Left ventricle myocardium inferior (tissue), 1 donor: ENCODE data around the gene SMG6. TPM values are rescaled to one million over a fixed set of nuclear protein-coding genes. Genes with fewer than 3 reads are reported as not detected.

Experiments used
- DNase-seq: peaks from one replicate; pipeline ENCODE4 v3.0.0-alpha.2; 2020
- H3K27ac ChIP-seq: fragments of 200-600 bp; replicated peaks from 2 replicates; pipeline ENCODE4 v1.8.0; 2021
- H3K27me3 ChIP-seq: fragments of 200-600 bp; 2 replicates; pipeline ENCODE4 v1.8.0; 2021; ENCODE audit warnings: low read depth
- H3K36me3 ChIP-seq: fragments of 200-600 bp; 2 replicates; pipeline ENCODE4 v1.8.0; 2021
- H3K4me1 ChIP-seq: fragments of 200-600 bp; 2 replicates; pipeline ENCODE4 v1.8.0; 2021
- H3K4me3 ChIP-seq: fragments of 200-600 bp; 2 replicates; pipeline ENCODE4 v1.8.0; 2021; ENCODE audit warnings: mild to moderate bottlenecking, moderate library complexity
- H3K9me3 ChIP-seq: fragments of 200-600 bp; replicated peaks from 2 replicates; pipeline ENCODE4 v1.8.0; 2021
- intact Hi-C: fragments of 100-400 bp; cut with micrococcal nuclease; formaldehyde crosslinking; loops from one replicate; pipeline ENCODE4 v1.11.0; 2022
- total RNA-seq: library from RNA; stranded (reverse); fragmentation: NEBNext Ultra II Directional; extraction: Animal tissue kit (Norgen Biotek cat#: 25700); gene quantifications from one replicate; pipeline ENCODE4 v1.2.1, GENCODE V29; 2021
- TF ChIP-seq, protein P1 (sequence below): fragments of 200-600 bp; IDR thresholded peaks from 2 replicates; pipeline ENCODE4 v1.8.0; 2021; ENCODE audit warnings: antibody characterized with exemption, mild to moderate bottlenecking, borderline replicate concordance
- donor health status: DM: no; HTN: yes; CAD: no; lungs with severe emphysema.

Gene SMG6
- total RNA-seq, 1 donor from 2014 or later, result 22.1 TPM

DNA sequence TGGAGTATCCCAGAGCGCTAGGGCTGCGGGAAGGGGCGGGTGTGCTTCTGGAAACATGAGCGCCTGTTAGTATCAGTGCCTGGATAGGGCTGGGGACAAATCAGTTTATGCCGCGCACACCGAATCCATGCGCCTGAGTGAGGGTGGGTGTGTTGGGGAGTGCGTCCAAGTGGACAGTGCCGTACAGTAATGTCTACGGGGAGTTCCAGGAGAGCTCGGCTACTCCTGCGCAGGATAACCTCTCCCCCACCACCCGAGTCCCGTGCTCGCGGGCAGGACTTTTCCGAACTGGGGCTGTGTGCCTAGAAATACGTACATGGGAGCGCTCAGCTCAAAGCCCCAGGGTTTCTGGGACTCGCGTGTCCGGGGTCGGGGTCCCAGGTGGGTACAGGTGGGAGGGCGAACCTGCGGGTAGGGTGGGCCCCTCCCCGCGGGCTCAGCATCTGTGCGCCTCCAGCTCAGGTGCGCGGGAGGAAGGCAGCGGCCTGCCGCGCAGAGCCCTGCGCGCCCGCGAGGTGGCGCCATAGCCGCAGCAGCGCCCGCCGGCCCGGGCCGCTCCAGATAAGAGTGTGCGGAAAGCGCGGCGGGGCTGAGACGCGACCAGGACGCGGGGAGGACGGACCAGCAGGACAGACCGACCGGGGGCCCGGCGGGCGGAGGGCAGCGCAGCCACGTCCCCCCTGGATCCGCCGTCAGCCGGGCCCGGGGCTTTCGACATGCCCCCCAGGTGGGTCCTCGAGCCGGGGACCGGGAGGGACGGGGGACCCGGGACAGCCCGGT is 248.9 kb downstream of the SMG6 start, which contains the start of gene HIC1:
Gene HIC1, plus strand, starts transcription at position 592 of the 780 bp plus-strand sequence. CDS start 1,588 bp downstream, outside the sequence.
- DNase-seq, result peak; percentile 83
- peaks cover 78% of the 10 kb centered on the region for H3K4me1 ChIP-seq
- no peaks in the 10 kb centered on the region for H3K9me3 ChIP-seq
- peaks cover 26% of the 10 kb centered on the region for H3K36me3 ChIP-seq
- H3K4me3 ChIP-seq, result peak within 1 kb of the TSS; percentile 84
- H3K27me3 ChIP-seq, result peaks cover 85% of the 10 kb centered on the region
- intact Hi-C loops, result loop anchor here (2.0 kb wide), 1 partner anchor 186 kb away; no protein-coding TSS in a partner anchor
- H3K27ac ChIP-seq, result peak within 1 kb of the TSS; percentile 96
- TF ChIP-seq, protein P1, sequence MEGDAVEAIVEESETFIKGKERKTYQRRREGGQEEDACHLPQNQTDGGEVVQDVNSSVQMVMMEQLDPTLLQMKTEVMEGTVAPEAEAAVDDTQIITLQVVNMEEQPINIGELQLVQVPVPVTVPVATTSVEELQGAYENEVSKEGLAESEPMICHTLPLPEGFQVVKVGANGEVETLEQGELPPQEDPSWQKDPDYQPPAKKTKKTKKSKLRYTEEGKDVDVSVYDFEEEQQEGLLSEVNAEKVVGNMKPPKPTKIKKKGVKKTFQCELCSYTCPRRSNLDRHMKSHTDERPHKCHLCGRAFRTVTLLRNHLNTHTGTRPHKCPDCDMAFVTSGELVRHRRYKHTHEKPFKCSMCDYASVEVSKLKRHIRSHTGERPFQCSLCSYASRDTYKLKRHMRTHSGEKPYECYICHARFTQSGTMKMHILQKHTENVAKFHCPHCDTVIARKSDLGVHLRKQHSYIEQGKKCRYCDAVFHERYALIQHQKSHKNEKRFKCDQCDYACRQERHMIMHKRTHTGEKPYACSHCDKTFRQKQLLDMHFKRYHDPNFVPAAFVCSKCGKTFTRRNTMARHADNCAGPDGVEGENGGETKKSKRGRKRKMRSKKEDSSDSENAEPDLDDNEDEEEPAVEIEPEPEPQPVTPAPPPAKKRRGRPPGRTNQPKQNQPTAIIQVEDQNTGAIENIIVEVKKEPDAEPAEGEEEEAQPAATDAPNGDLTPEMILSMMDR, result peak; percentile 98

DNA sequence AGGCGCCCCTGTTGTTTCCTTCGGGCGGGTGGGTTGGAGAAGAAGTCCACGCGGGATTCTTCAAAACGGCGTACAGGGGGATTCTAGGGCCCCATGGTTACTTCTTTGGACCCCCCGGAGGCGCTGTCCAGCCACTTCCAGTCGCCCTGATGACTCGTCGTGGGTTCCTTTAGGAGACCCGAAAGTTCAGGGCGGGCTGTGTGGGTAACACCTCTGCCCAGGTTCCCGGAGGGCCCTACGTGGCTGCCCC is 249.4 kb downstream of the SMG6 start:
- H3K4me3 ChIP-seq, result peak overlapping the region; percentile 84
- H3K4me1 ChIP-seq, result peaks cover 78% of the 10 kb centered on the region
- DNase-seq, result no peak

DNA sequence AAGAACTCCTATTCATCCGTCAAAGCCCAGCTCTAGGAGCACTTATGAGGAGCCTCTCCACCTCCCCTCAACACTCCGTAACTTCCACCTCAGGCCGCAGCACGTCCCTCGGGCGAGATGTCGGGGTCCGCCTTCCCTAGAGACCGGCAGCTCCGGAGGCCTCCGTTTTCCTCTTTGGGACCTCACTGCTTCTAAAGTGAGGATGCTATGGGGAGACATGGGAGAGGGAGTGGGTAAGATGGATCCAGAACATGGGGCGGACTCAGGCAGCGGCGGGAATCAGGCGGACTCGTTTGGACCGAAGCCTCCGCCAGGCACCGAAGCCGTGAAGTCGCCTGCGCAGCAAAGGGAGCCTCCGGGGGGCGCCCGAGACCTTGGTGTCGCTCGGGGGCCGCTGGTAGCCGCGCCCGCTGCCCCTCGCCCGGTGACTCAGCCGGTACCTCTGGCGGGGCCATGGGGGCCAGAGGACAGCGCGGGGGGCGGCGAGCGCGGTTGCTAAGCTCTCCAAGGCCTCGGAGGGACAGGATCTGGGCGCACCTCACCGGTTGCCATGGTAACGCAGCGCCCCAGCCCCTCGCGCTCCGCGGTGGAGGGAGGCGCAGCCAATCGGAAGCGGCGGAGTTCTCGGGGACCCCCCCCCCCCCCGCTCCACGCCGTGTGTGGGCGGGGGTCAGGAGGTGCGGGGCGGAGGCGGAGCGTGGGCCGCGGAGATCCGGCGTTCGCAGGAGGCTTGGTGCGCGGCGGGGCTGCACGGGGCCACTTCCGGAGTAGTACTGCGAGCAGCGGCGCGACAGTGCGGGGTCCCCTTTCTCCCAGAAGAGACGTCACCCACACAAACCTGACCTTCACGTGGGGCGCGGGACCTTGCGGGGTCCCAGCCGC is 250.0 kb downstream of the SMG6 start:
- Histone ChIP-seq H3K27me3 (peaks cover 74% of the 10 kb centered on the region), H3K4me1 (peaks cover 78% of the 10 kb centered on the region)

More for the DNA sequence above, 249.4 kb downstream of the SMG6 start:
- TF ChIP-seq, protein P1, result no peak
- intact Hi-C loops, result loop anchor here (2.0 kb wide), 1 partner anchor 187 kb away; no protein-coding TSS in a partner anchor
- Histone ChIP-seq H3K27ac (peak overlapping the region; percentile 96), H3K36me3 (peaks cover 20% of the 10 kb centered on the region), H3K9me3 (no peaks in the 10 kb centered on the region), H3K27me3 (peaks cover 80% of the 10 kb centered on the region)

DNA sequence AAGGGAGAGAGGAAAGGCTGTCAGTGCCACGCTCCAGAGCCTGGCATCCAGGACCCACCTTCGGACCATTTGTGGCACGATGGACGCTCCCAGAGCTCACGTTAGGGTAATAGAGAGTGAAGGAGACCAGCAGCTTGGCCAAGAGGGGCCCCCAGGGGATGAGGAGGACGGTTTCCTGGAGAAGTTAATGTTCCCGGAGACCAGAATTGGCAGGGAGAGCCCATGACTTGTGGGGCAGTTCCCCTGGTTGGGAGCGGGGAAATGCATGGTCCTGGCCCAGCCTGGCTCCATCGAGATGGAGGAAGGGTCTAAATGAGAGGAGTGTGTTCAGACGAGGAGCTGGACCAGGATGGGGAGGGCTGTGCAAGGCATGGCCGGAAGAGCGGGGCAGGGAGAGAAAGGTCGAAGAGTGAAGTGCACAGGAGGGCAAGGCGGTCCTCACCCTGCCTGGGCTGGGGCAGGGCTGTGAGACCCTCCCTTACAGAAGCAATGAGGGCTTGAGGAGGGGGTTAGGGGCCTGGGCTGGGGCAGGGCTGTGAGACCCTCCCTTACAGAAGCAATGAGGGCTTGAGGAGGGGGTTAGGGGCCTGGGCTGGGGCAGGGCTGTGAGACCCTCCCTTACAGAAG is 251.5 kb downstream of the SMG6 start:
- TF ChIP-seq, protein P1, result no peak
- Histone ChIP-seq H3K4me1 (peaks cover 63% of the 10 kb centered on the region), H3K4me3 (no peak overlapping the region), H3K9me3 (no peaks in the 10 kb centered on the region), H3K36me3 (no peaks in the 10 kb centered on the region), H3K27me3 (peaks cover 58% of the 10 kb centered on the region), H3K27ac (no peak overlapping the region)
- intact Hi-C loops, result no loop called here
- no peak for DNase-seq

More for the DNA sequence above, 250.0 kb downstream of the SMG6 start:
- intact Hi-C loops, result loop anchor here (2.0 kb wide), 1 partner anchor 187 kb away; no protein-coding TSS in a partner anchor
- peak; percentile 78 for DNase-seq
- Histone ChIP-seq H3K9me3 (no peaks in the 10 kb centered on the region), H3K36me3 (peaks cover 16% of the 10 kb centered on the region), H3K27ac (peak overlapping the region; percentile 96), H3K4me3 (peak overlapping the region; percentile 84)
- TF ChIP-seq, protein P1, result peak; percentile 78
